PC-9 (cell line): ENCODE results near the gene DRICH1. TPM values are rescaled to one million over a fixed set of nuclear protein-coding genes. Genes with fewer than 3 reads are reported as not detected.
"Not testable (repeated sequence)": the region's sequence is repeated elsewhere in the genome, so short reads cannot be mapped to it uniquely, and the experiment has no call there.

Experiments used
- BruUV-seq: library from RNA; stranded (reverse); fragments of 400-500 nt; replicated peaks from 2 replicates; lab custom pipeline; 2021; lab: Mats Ljungman, UMichigan
- CTCF ChIA-PET: fragments of 300-600 bp; sonication (Branson Sonifier 250); formaldehyde crosslinking; loops from one replicate; lab custom pipeline; 2022; ENCODE audit warnings: antibody characterized with exemption; lab: Charles Lee
- POLR2A ChIA-PET: fragments of 300-600 bp; sonication (Branson Sonifier 250); formaldehyde crosslinking; loops from one replicate; lab custom pipeline; 2022; ENCODE audit warnings: antibody characterized with exemption; ENCODE audit not compliant: unreplicated experiment; lab: Charles Lee
- DNase-seq, 2 experiments: peaks; one replicate each; pipeline versions ENCODE4 v3.0.0 to v3.0.0-alpha.2; 2015 to 2022; ENCODE audit warnings: mixed read lengths in 1 of 2
- H2AFZ ChIP-seq: fragments of 200-600 bp; sonication (generic); 2 replicates; pipeline ENCODE4 v1.8.1; 2017; ENCODE audit warnings: antibody characterized with exemption
- H3F3A ChIP-seq: fragments of 200-600 bp; sonication (generic); 2 replicates; pipeline ENCODE4 v1.8.1; 2017; ENCODE audit warnings: antibody characterized with exemption, mild to moderate bottlenecking, low read depth; ENCODE audit not compliant: insufficient read depth
- H3K27ac ChIP-seq: fragments of 200-600 bp; sonication (generic); 2 replicates; pipeline ENCODE4 v1.6.1; 2016; ENCODE audit warnings: mixed run types
- H3K27me3 ChIP-seq: fragments of 200-600 bp; sonication (generic); 2 replicates; pipeline ENCODE4 v1.6.1; 2016; ENCODE audit warnings: low read depth, mixed run types; ENCODE audit not compliant: insufficient read depth
- H3K36me3 ChIP-seq: fragments of 200-600 bp; sonication (generic); 2 replicates; pipeline ENCODE4 v1.6.1; 2016; ENCODE audit warnings: low read depth, mixed run types
- H3K4me1 ChIP-seq: fragments of 200-600 bp; sonication (generic); replicated peaks from 2 replicates; pipeline ENCODE4 v1.6.1; 2016; ENCODE audit warnings: mixed run types; ENCODE audit not compliant: insufficient read depth
- H3K4me2 ChIP-seq: fragments of 200-600 bp; sonication (generic); 2 replicates; pipeline ENCODE4 v1.6.1; 2017; ENCODE audit warnings: mixed run types
- H3K4me3 ChIP-seq: fragments of 200-600 bp; sonication (generic); 2 replicates; pipeline ENCODE4 v1.6.1; 2016; ENCODE audit warnings: mixed run types
- H3K79me2 ChIP-seq: fragments of 200-600 bp; sonication (generic); 2 replicates; pipeline ENCODE4 v1.6.1; 2017; ENCODE audit warnings: low read depth, mixed run types
- H3K9me2 ChIP-seq: fragments of 200-600 bp; sonication (generic); 2 replicates; pipeline ENCODE4 v1.8.1; 2017; ENCODE audit warnings: mild to moderate bottlenecking; ENCODE audit not compliant: insufficient read depth
- H3K9me3 ChIP-seq: fragments of 200-600 bp; sonication (generic); 2 replicates; pipeline ENCODE4 v1.8.1; 2016; ENCODE audit warnings: low read depth; ENCODE audit not compliant: insufficient read depth
- H4K20me1 ChIP-seq: fragments of 200-600 bp; sonication (generic); 2 replicates; pipeline ENCODE4 v1.8.1; 2017; ENCODE audit not compliant: insufficient read depth
- CTCF ChIP-seq: fragments of 200-600 bp; sonication (generic); conservative IDR thresholded peaks from 2 replicates; pipeline ENCODE4 v1.6.1; 2017; ENCODE audit warnings: mixed run types, antibody characterized with exemption, mild to moderate bottlenecking, moderate library complexity
- EZH2 ChIP-seq: fragments of 200-600 bp; sonication (generic); IDR thresholded peaks from 2 replicates; pipeline ENCODE4 v1.8.0; 2017; ENCODE audit warnings: antibody characterized with exemption, low read depth
- intact Hi-C: fragments of 100-400 bp; cut with micrococcal nuclease; formaldehyde crosslinking; loops from one replicate; pipeline ENCODE4 v1.10.0; 2022; ENCODE audit not compliant: unreplicated experiment
- total RNA-seq: library from RNA; stranded (reverse); gene quantifications from 2 replicates; pipeline ENCODE4 v1.2.3, GENCODE V29; 2021

Gene DRICH1
- total RNA-seq, 1 experiment from 2014 or later: 0.57 TPM

GRCh38 chr22:23638611-23639010, 6.5 kb upstream of the DRICH1 start:
- no peaks in the 10 kb centered on the region for H4K20me1 ChIP-seq
- POLR2A ChIA-PET: no interaction called here
- H3K79me2 ChIP-seq: no peaks in the 10 kb centered on the region
- H3K36me3 ChIP-seq: no peaks in the 10 kb centered on the region
- intact Hi-C loops: no loop called here
- no peaks in the 10 kb centered on the region for H3K4me1 ChIP-seq
- no peaks in the 10 kb centered on the region for H3K9me3 ChIP-seq
- no peak overlapping the region for H2AFZ ChIP-seq
- no peak overlapping the region for H3K4me2 ChIP-seq
- H3F3A ChIP-seq: no peaks in the 10 kb centered on the region
- CTCF ChIA-PET: no interaction called here
- TF ChIP-seq CTCF (no peak), EZH2 (no peak)
- no TSS peak for BruUV-seq
- H3K9me2 ChIP-seq: no peaks in the 10 kb centered on the region
- H3K27ac ChIP-seq: no peak overlapping the region
- no peak for DNase-seq
- H3K27me3 ChIP-seq: no peaks in the 10 kb centered on the region
- no peak overlapping the region for H3K4me3 ChIP-seq

- H3K27ac ChIP-seq, DNase-seq, H3K36me3 ChIP-seq, H3K27me3 ChIP-seq, CTCF ChIA-PET, H3K4me1 ChIP-seq, H3K4me2 ChIP-seq, BruUV-seq, H3K79me2 ChIP-seq, H4K20me1 ChIP-seq, H2AFZ ChIP-seq, H3K9me2 ChIP-seq, H3K9me3 ChIP-seq, intact Hi-C loops, H3K4me3 ChIP-seq, POLR2A ChIA-PET, H3F3A ChIP-seq: not testable (repeated sequence)
Measured at GRCh38 chr22:23635291-23635690, 3.2 kb upstream of the DRICH1 start.

DNA sequence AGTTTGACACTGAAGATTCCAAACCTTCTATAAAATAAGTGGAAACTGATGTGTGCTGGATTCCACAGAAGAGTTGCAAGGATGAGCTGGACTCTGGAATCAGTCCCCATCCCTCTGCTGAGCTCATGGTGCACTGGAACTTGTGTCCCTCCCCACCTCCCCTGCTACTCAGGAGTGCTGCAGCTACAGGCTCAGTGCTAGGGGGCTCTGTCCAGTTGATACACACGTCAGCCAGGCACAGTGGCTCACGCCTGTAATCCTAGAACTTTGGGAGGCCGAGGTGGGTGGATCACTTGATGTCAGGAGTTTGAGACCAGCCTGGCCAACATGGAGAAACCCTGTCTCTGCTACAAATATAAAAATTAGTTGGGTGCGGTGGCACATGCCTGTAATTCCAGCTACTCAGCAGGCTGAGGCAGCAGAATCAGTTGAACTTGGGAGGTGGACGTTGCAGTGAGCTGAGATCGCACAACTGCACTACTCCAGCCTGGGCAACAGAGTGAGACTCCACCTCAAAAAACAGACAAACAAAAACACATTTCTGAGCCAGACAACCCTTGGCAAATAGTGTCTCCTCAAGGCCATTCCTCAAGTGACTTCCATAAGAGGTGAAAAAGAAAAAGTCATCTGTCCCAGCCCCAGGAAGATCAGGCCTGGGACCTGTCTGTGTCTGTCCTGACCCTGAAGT, 3.9 kb downstream of the DRICH1 start:
- POLR2A ChIA-PET, H3K4me2 ChIP-seq, H3K27me3 ChIP-seq, H4K20me1 ChIP-seq, H3K36me3 ChIP-seq, H3K79me2 ChIP-seq, BruUV-seq, H3K9me2 ChIP-seq, H3K4me1 ChIP-seq, H2AFZ ChIP-seq, H3F3A ChIP-seq, H3K4me3 ChIP-seq, H3K9me3 ChIP-seq, H3K27ac ChIP-seq, CTCF ChIA-PET, DNase-seq, intact Hi-C loops: not testable (repeated sequence)

DNA sequence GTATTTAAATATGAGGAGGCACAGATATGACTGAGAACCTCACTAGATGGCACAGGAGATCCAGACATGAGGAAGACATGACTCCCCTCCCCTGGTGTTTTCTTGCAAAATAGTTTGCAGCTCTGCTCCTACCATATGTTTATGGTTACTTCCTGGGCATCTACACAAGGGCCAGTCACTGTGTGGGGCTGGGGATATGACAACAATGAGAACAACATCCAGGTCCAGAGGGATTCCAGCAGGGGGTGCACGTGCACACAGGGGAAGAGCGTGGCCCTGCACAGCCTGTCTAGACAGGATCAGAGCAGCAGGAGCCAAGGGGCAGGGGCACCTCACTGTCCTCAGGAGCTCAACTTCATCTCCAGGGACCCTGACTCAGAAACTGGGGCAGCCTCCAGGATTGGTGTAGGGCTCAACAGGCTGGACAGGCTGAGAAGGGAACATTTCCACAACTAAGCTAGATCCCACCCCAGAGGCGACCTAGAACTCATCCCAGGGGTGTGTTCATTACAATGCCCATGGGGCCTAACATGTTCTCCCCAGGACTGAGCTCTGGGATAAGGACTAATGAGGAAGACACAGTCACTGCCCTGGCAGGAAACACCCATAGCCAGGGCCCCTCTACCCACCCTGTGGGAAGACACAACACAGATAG, 4.6 kb downstream of the DRICH1 start:
- CTCF ChIA-PET, H3K9me2 ChIP-seq, intact Hi-C loops, H3K27me3 ChIP-seq, H3F3A ChIP-seq, BruUV-seq, H3K36me3 ChIP-seq, H3K4me1 ChIP-seq, H3K27ac ChIP-seq, H3K9me3 ChIP-seq, H3K4me3 ChIP-seq, H3K4me2 ChIP-seq, POLR2A ChIA-PET, H4K20me1 ChIP-seq, H2AFZ ChIP-seq, H3K79me2 ChIP-seq, DNase-seq: not testable (repeated sequence)
